ENCODE results near the gene NKAP. TPM values are rescaled to one million over a fixed set of nuclear protein-coding genes. Genes with fewer than 3 reads are reported as not detected.

NKAP gene
- 10 to 100 TPM in 2 of 4 donors, 1 to 10 TPM in 2; 4.1 to 10.5 (median 7.7) TPM for total RNA-seq

GRCh38 chrX:119943185-119943988, at the start of gene NKAP:
Gene NKAP (minus strand): TSS chrX:119943751. CDS start chrX:119943605, 146 bp downstream.
- peaks cover 0 to 8% (median 0%) of the 10 kb centered on the region in 4 donors for H3K4me1 ChIP-seq
- no peaks in the 10 kb centered on the region for H3K36me3 ChIP-seq
- peak within 1 kb of the TSS; percentile 57 to 87 (median 65) for H3K4me3 ChIP-seq
- peak; percentile 68 to 88 (median 72) for DNase-seq
- H3K27ac ChIP-seq, result peak within 1 kb of the TSS; percentile 77 to 92 (median 82)
- TF ChIP-seq CTCF (IDR thresholded peaks at IDR 0.05), result no peak
- TF ChIP-seq POLR2A (IDR thresholded peaks at IDR 0.05), result peak in 1 of 2 donors; percentile 36
- H3K27me3 ChIP-seq, result no peaks in the 10 kb centered on the region
- no peaks in the 10 kb centered on the region for H3K9me3 ChIP-seq

GRCh38 chrX:119991005-119991787, 47.6 kb upstream of the NKAP start:
- TF ChIP-seq POLR2A (IDR thresholded peaks at IDR 0.05) (no peak), CTCF (IDR thresholded peaks at IDR 0.05) (no peak)
- Histone ChIP-seq H3K27ac (no peak overlapping the region), H3K9me3 (no peaks in the 10 kb centered on the region), H3K4me3 (peak overlapping the region in 3 of 4 donors; percentile 18 to 24 (median 19)), H3K27me3 (peaks cover 0 to 6% of the 10 kb centered on the region in 2 donors), H3K4me1 (peaks cover 0 to 6% (median 3%) of the 10 kb centered on the region in 4 donors), H3K36me3 (no peaks in the 10 kb centered on the region)
- DNase-seq, result no peak

GRCh38 chrX:119990556-119991004, 47.0 kb upstream of the NKAP start:
- no peaks in the 10 kb centered on the region for H3K9me3 ChIP-seq
- H3K27me3 ChIP-seq, result peaks cover 0 to 6% of the 10 kb centered on the region in 2 donors
- peaks cover 0 to 6% (median 3%) of the 10 kb centered on the region in 4 donors for H3K4me1 ChIP-seq
- TF ChIP-seq CTCF (IDR thresholded peaks at IDR 0.05) (no peak), POLR2A (IDR thresholded peaks at IDR 0.05) (no peak)
- H3K36me3 ChIP-seq, result no peaks in the 10 kb centered on the region
- H3K4me3 ChIP-seq, result peak overlapping the region in 3 of 4 donors; percentile 18 to 24 (median 19)
- DNase-seq, result no peak
- no peak overlapping the region for H3K27ac ChIP-seq

- Histone ChIP-seq H3K27ac (no peak overlapping the region), H3K27me3 (peaks cover 0 to 6% of the 10 kb centered on the region in 2 donors), H3K4me3 (no peak overlapping the region)
Measured at GRCh38 chrX:119989905-119990555, 46.5 kb upstream of the NKAP start.

More at GRCh38 chrX:119989905-119990555, 46.5 kb upstream of the NKAP start:
- H3K36me3 ChIP-seq, result no peaks in the 10 kb centered on the region
- no peaks in the 10 kb centered on the region for H3K9me3 ChIP-seq
- DNase-seq, result no peak
- peaks cover 0 to 6% (median 3%) of the 10 kb centered on the region in 4 donors for H3K4me1 ChIP-seq
- TF ChIP-seq POLR2A (IDR thresholded peaks at IDR 0.05) (no peak), CTCF (IDR thresholded peaks at IDR 0.05) (no peak)
